ENCODE measurements around the gene SPAG6. TPM values are rescaled to one million over a fixed set of nuclear protein-coding genes. Genes with fewer than 3 reads are reported as not detected.
"Not testable (repeated sequence)": the region's sequence is repeated elsewhere in the genome, so short reads cannot be mapped to it uniquely, and the experiment has no call there.

The SPAG6 gene
- total RNA-seq, 1 experiment from 2014 or later: not detected

DNA sequence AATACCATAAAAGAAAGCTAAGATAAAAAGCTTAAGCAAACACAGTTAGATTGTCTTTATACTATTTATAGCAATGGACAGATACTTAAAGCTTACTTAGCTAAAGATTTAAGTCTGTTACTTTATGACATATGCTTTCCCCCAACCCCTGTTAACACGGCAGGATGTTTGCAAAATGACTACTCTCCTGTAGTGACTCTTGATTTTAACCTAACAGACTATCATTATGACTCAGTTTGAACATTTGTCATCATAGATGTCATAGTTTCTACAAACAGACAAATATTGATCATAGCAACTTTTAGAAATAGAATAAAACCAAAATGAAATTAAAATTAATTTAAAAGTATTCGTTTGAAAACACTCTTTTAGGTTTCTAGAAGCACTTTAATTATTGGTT is 36.9 kb upstream of the SPAG6 start:
- CTCF ChIA-PET: no interaction called here
- no peak overlapping the region for H3K27ac Mint-ChIP-seq (ENCODE audit: unreplicated experiment)
- no peaks in the 10 kb centered on the region for H3K9me3 Mint-ChIP-seq (ENCODE audit: low read depth, unreplicated experiment)
- no peak overlapping the region for H3K4me3 Mint-ChIP-seq (ENCODE audit: low read depth, unreplicated experiment)
- H3K4me1 Mint-ChIP-seq (ENCODE audit: low read depth, unreplicated experiment): no peaks in the 10 kb centered on the region
- no peaks in the 10 kb centered on the region for H3K27me3 Mint-ChIP-seq (ENCODE audit: unreplicated experiment)
- H3K36me3 Mint-ChIP-seq (ENCODE audit: insufficient read depth, unreplicated experiment): no peaks in the 10 kb centered on the region
- TF ChIP-seq, protein P1, sequence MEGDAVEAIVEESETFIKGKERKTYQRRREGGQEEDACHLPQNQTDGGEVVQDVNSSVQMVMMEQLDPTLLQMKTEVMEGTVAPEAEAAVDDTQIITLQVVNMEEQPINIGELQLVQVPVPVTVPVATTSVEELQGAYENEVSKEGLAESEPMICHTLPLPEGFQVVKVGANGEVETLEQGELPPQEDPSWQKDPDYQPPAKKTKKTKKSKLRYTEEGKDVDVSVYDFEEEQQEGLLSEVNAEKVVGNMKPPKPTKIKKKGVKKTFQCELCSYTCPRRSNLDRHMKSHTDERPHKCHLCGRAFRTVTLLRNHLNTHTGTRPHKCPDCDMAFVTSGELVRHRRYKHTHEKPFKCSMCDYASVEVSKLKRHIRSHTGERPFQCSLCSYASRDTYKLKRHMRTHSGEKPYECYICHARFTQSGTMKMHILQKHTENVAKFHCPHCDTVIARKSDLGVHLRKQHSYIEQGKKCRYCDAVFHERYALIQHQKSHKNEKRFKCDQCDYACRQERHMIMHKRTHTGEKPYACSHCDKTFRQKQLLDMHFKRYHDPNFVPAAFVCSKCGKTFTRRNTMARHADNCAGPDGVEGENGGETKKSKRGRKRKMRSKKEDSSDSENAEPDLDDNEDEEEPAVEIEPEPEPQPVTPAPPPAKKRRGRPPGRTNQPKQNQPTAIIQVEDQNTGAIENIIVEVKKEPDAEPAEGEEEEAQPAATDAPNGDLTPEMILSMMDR (IDR thresholded peaks at IDR 0.05; ENCODE audit: unreplicated experiment): no peak
- no TSS peak for BruUV-seq (replicated peaks)
- intact Hi-C loops (cut with micrococcal nuclease; ENCODE audit: unreplicated experiment): no loop called here
- DNase-seq: no peak

DNA sequence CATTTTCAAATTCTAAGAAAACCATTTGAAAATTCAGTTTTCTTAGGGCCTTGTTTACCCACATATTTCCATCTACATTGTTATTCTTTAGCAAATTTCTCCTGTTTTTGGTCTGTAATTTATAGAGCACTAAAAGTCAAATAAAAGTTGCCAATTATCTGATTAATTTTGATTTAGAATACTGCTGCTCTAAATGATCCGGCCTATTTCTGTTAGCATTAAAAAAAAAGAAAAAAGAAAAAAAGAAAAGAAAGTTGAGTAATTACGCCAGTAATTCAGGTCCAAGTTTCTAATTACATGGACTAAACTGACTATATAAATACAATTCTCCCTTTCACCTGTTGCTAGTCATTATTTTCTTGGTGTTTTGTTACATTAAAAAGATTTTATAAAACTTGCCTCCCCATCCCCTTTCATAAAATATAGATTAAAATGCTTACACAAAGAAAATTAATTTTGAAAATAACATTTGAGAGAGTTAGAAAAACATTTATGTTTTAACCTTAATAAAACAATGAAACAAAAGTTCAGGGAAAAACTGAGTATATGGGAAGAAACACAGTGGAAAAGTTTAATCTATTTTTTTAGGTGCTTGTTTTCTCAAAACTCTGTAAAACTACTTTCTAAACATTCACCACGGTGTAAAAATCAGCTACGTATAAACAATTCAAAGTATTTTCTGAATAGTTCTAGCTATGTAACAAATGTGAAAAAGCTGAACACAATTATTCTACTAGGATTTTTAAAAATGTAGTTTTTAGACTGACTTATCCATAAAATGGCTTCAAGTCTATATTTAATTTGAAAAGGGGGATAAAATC is 35.9 kb upstream of the SPAG6 start:
- DNase-seq: no peak
- Mint-ChIP-seq H3K4me3 (ENCODE audit: low read depth, unreplicated experiment) (no peak overlapping the region), H3K36me3 (ENCODE audit: insufficient read depth, unreplicated experiment) (no peaks in the 10 kb centered on the region), H3K4me1 (ENCODE audit: low read depth, unreplicated experiment) (no peaks in the 10 kb centered on the region), H3K27ac (ENCODE audit: unreplicated experiment) (no peak overlapping the region), H3K9me3 (ENCODE audit: low read depth, unreplicated experiment) (no peaks in the 10 kb centered on the region), H3K27me3 (ENCODE audit: unreplicated experiment) (no peaks in the 10 kb centered on the region)
- intact Hi-C loops (cut with micrococcal nuclease; ENCODE audit: unreplicated experiment): no loop called here
- CTCF ChIA-PET: no interaction called here
- TF ChIP-seq, protein P1 (IDR thresholded peaks at IDR 0.05; ENCODE audit: unreplicated experiment): no peak
- BruUV-seq (replicated peaks): no TSS peak

DNA sequence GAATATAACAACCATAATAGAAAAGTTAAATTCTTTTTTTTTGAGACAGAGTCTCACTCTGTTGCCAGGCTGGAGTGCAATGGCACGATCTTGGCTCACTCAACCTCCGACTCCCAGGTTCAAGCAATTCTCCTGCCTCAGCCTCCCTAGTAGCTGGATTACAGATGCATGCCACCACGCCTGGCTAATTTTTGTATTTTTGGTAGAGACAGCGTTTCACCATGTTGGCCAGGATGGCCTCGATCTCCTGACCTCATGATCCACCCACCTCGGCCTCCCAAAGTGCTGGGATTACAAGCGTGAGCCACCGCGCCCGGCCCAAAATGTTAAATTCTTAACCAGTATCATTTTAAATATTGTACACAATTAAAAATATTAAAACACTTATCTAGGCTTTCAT is 35.3 kb upstream of the SPAG6 start:
- H3K4me1 Mint-ChIP-seq (ENCODE audit: low read depth, unreplicated experiment); CTCF ChIA-PET; H3K27ac Mint-ChIP-seq (ENCODE audit: unreplicated experiment); H3K4me3 Mint-ChIP-seq (ENCODE audit: low read depth, unreplicated experiment); intact Hi-C loops (cut with micrococcal nuclease; ENCODE audit: unreplicated experiment); H3K36me3 Mint-ChIP-seq (ENCODE audit: insufficient read depth, unreplicated experiment); BruUV-seq (replicated peaks); H3K9me3 Mint-ChIP-seq (ENCODE audit: low read depth, unreplicated experiment); H3K27me3 Mint-ChIP-seq (ENCODE audit: unreplicated experiment); DNase-seq: not testable (repeated sequence)

DNA sequence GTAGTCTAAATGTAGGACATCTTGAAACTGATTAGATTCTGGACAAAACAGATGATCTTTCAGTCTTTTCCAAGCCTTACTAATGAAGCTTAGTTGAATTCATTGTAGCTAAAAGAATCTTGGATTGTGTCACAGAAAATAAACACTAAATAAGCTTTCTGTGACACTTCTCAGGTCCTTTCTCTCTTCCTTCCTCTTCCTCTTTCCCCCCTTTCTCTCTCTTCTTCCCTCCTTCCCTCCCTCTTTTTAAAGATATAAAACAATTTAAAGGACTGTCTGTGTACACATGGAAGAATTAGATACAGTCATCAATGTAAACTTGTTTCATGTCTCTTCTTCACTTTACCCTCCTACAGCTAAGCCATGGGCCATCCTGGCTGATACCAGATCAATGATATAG is 34.4 kb upstream of the SPAG6 start:
- no TSS peak for BruUV-seq (replicated peaks)
- TF ChIP-seq, protein P1 (IDR thresholded peaks at IDR 0.05; ENCODE audit: unreplicated experiment): no peak

DNA sequence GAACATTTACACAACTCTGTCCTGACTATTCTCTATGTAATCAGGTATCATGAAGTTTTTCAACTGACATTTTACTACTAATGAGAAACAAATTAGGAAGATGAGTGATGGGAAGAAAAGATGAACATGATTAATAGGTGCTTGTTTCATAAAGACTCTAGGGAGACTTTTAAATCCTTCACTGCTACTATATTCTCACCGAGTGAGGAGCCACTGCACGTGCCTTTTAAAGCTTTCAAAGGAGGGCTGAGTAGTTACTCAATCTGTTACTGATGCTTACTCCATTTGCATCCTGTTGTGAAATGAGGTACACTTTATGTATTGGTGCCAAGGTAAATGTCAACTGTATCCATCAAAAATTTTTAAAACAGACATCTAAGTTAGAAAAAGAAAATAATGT is 30.4 kb upstream of the SPAG6 start:
- Mint-ChIP-seq H3K9me3 (ENCODE audit: low read depth, unreplicated experiment) (no peaks in the 10 kb centered on the region), H3K27me3 (ENCODE audit: unreplicated experiment) (no peaks in the 10 kb centered on the region), H3K4me3 (ENCODE audit: low read depth, unreplicated experiment) (no peak overlapping the region), H3K27ac (ENCODE audit: unreplicated experiment) (no peak overlapping the region), H3K4me1 (ENCODE audit: low read depth, unreplicated experiment) (no peaks in the 10 kb centered on the region), H3K36me3 (ENCODE audit: insufficient read depth, unreplicated experiment) (peaks cover 23% of the 10 kb centered on the region)
- DNase-seq: no peak
- BruUV-seq (replicated peaks): no TSS peak
- intact Hi-C loops (cut with micrococcal nuclease; ENCODE audit: unreplicated experiment): loop anchor here (5.0 kb wide), 2 partner anchors 88 to 313 kb away; partner anchors contain the start of gene DNAJC1
- CTCF ChIA-PET: no interaction called here
- TF ChIP-seq, protein P1 (IDR thresholded peaks at IDR 0.05; ENCODE audit: unreplicated experiment): no peak

More for the DNA sequence above, 34.4 kb upstream of the SPAG6 start:
- no peaks in the 10 kb centered on the region for H3K9me3 Mint-ChIP-seq (ENCODE audit: low read depth, unreplicated experiment)
- intact Hi-C loops (cut with micrococcal nuclease; ENCODE audit: unreplicated experiment): no loop called here
- no peaks in the 10 kb centered on the region for H3K27me3 Mint-ChIP-seq (ENCODE audit: unreplicated experiment)
- CTCF ChIA-PET: no interaction called here
- no peaks in the 10 kb centered on the region for H3K4me1 Mint-ChIP-seq (ENCODE audit: low read depth, unreplicated experiment)
- H3K27ac Mint-ChIP-seq (ENCODE audit: unreplicated experiment): no peak overlapping the region
- DNase-seq: no peak
- H3K36me3 Mint-ChIP-seq (ENCODE audit: insufficient read depth, unreplicated experiment): peaks cover 8% of the 10 kb centered on the region
- no peak overlapping the region for H3K4me3 Mint-ChIP-seq (ENCODE audit: low read depth, unreplicated experiment)

Measured in Calu3 (cell line).